Heart left ventricle (tissue), 13 donors: Measurements from ENCODE around the gene AMY2B.

ENCODE experiments used
- POLR2A ChIP-seq, 2 donors: fragments of 450-650 bp; IDR thresholded peaks; one replicate each; pipeline ENCODE4 v1.6.1; 2017; ENCODE audit warnings: antibody characterized with exemption in 2 of 2, mild to moderate bottlenecking in 2 of 2, moderate library complexity in 2 of 2
- TF ChIP-seq, protein P1 (sequence below), 12 donors: fragments of 200-600 bp; sonication (generic) in 4 of 12; IDR thresholded peaks; one replicate each; pipeline versions ENCODE4 v1.5.0 to v1.8.0; 2018 to 2022; ENCODE audit warnings: antibody characterized with exemption in 12 of 12, mild to moderate bottlenecking in 5 of 12
- donor health status: ischemic (EF 13 %, LVEDD 7.1; RV severe dilation, severe dysfunction).
- donor health status: DM: no; HTN: yes; CAD: no.
- donor health status: DM: no; HTN: no; CAD: no.
- donor health status: ischemic (EF 25% LVEDD 6.9; RV normal size, moderate dysfunction).
- donor health status: ischemic (EF 25% LVEDD 5.7; RV mildly dilated, moderate dysfunction).
- donor health status: ischemic (EF 35%, LVEDD 5.7; RV mildly dilated, moderate dysfunction).
- donor health status: nonischemic (EF 11% LVEDD 7.7; RV severe dilation, severe dysfunction).
- donor health status: DM: yes; HTN: yes; CAD: no.
- donor health status: PGD.
- donor health status: ischemic (EF 29% LVEDD 5.4; RV normal size, mild dysfunction).
- donor health status: nonischemic (EF 23%, LVEDD 6.1; RV moderate dilation, normal function).

DNA sequence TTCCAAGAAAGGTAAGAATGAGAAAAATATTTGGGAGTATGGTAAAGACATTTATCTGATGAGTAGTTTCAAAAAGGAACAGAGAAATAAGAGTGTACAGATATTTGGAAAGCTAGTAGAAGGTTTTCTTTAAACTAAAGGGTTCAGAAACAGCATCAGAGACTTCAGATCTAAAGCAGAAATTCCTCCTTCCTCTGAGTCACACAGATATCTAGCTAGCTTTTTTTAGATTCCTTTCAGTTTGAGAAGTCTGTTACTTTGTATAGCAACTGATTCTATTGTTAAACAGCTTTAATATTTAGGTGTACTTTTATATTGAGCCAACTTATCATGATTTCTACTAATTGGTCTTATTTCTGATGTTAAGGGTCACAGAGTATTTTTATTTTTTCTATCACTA is 4.7 kb downstream of the AMY2B start:
- TF ChIP-seq, protein P1, sequence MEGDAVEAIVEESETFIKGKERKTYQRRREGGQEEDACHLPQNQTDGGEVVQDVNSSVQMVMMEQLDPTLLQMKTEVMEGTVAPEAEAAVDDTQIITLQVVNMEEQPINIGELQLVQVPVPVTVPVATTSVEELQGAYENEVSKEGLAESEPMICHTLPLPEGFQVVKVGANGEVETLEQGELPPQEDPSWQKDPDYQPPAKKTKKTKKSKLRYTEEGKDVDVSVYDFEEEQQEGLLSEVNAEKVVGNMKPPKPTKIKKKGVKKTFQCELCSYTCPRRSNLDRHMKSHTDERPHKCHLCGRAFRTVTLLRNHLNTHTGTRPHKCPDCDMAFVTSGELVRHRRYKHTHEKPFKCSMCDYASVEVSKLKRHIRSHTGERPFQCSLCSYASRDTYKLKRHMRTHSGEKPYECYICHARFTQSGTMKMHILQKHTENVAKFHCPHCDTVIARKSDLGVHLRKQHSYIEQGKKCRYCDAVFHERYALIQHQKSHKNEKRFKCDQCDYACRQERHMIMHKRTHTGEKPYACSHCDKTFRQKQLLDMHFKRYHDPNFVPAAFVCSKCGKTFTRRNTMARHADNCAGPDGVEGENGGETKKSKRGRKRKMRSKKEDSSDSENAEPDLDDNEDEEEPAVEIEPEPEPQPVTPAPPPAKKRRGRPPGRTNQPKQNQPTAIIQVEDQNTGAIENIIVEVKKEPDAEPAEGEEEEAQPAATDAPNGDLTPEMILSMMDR (IDR thresholded peaks at IDR 0.05), result no peak
- TF ChIP-seq POLR2A (IDR thresholded peaks at IDR 0.05), result no peak
